Stimulated activated CD4-positive, alpha-beta T cell treated with anti-CD3 and anti-CD28 coated beads, Interleukin-12 subunit alpha, Interleukin-12 subunit beta, amount 100 ng/mL, for 48 hours (primary cell): ENCODE results near the gene CC2D1A.
"Not testable (repeated sequence)": the region's sequence is repeated elsewhere in the genome, so short reads cannot be mapped to it uniquely, and the experiment has no call there.

Source experiments
- DNase-seq, 3 donors: peaks; one replicate each; pipeline ENCODE4 v3.0.0-alpha.2; 2020; ENCODE audit warnings: low read depth in 2 of 3, low spot score in 1 of 3

CC2D1A gene

DNA sequence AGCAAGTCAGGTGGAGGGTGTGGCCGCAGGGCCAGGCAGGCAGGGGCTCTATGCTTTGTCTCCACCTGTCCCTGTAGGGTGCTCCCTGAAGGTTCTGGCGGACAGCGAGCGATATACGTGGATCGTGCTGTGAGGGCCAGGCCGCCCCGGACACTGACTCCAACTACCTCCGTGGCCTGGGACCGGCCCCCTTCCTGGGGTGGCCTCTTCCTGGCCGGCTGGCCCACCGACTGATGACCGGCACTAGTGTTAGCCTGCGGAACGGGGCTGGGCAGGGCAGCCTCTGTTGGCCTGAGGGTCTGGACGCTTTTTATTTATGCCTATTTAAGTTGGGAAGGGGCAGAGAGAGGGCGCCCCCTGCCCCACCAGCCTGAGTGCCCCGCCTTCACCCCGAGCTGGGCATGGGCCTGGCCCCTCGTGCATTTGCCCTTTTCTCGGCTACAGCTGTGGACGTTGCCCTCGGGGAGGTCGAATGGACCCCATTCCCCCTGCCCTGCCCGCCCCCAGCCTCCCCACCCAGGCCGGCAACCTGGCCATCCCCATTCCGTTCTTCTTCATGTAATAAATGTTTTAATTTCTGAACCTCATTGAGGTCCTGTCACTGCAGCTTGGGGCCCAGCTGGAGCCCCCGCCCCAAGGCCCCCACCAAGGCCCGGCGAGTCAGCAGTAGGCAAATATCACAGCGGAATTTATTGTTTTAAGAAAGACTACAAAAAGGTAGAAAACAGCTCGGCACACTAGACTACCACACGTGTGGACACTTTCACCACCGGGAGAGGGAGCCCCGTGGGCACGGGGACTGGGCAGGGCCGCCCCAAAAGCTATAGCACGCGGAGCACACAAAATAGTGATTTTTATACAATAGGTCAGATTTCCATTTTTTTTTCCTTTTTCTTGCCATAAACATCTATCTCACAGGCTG, 55.1 kb downstream of the CC2D1A start:
- DNase-seq: no peak

DNA sequence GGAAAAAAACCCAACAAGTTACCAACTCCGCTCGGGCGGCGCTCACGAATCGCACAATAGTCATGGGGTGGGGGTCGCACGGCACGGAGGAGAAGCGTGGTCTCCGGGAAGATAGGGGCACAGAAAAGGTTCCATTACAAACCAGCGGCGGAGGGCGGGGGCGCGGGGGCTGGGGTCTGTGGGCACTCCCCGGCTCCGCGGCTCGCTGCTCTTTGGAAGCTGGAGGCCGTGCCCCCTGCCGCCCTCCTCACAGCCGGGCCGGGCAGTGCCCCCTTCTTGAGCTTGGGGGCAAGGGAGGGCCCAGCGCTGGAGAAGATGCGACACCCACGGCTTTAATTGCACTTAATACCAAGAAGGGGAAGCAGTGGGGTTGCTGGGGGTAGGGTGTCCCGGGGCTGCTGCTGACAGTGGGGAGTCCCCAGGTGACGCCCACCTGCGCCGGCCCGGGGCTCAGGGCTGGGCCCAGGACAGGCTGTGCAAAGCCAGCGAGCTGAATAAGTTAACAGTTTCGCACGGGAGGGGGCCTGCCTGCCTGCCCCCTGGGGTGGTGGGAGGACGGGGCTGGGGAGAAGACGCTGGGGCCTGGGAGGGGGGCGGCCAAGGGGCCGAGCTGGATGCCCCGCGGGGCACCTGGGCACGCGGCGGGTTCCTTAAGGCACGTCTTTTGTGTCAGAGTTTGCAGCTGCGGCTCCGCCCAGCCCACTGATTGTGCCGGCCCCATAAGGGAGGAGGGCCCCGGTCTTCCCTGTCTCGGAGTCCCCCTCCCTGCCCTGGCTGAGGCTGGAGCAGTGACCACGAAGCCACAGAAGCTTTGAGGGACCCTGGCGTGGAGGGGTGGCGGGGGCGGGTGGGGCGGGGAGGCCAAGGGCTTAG, 56.1 kb downstream of the CC2D1A start:
- no peak for DNase-seq

DNA sequence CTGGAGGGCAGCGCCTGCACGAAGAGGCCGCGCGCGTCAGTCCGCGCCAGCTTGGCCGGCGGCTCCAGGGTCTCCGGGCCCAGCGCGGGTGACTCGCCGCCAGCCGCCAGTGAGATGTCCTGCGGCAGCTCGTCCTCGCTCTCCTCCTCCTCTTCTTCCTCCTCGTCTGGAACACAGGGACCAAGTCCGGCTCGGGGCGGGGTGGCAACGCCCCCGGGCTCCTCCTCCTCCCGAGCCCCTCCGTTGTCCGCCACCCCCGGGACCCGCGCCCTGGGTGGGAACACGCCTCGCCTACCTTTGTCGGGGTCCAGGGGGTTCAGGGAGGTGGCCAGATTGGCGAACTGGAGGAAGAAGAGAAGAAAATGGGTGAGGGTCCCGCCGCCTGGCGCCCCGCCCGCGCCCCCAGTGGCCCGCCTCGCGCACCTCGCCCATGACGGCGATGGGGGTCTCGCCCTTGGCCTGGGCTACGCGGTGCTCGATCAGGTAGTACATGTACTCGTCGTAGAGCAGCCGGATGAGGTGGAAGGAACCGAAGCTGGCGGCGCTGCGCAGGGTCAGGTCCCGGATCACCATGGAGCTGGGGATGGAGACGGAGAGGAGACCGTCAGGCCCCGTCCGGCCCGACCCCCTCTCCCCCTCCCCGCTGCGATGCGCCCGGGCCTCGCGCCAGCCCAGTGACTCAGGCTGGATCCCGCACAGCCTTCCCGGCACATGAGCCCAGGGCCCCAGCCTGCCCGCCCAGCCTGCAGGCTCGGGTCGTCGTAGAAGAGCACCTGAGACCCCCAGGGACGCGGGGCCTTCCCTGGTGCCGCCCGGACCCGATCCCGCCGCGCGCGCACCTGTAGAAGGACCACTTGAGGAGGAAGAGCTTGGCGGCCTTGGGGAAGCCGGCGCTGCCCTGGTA, 57.0 kb downstream of the CC2D1A start:
- DNase-seq: no peak

DNA sequence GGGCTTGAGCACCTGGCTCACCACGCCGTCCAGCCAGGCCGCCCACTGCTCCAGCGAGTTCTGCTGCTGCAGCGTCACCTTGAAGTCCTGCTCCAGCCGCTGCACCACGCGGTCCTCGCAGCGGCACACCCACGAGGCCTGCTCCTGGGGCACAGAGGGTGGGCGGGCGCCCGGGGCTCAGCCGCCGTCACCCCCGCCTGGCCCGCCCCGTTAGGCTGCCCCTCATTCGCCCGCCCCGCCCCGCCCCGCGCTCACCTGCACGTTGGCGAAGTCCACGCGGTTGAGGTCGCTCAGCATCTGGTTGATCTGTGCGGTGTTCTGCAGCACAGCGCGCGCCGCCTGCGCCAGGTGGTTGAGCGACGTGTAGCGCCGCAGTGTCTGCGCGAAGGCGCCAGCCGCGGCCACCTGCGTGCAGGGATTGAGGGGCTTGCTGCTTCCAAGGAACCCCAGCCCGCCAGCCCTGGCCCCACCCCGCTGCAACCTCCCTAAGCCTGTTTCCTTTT, 57.7 kb downstream of the CC2D1A start:
- DNase-seq: no peak

DNA sequence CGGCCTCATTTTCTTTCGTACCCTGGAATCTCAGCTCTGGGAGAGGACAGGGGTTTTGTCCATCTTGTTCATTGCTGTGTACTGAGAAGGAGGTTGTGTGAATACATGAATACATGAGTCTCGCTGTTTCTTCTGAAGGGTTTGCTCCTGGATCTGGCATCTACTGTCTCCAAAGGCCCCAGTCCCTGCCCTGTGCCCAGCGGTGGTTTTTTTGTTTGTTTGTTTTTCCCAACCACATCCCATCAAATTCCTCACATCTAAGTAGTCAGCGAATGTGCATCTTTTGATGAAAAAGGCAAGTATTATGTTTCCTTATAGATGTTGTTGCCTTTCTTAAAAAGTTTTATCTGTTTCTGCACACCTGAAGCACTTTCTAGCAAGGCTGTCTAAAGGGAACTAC, 58.8 kb downstream of the CC2D1A start:
- no peak for DNase-seq

DNA sequence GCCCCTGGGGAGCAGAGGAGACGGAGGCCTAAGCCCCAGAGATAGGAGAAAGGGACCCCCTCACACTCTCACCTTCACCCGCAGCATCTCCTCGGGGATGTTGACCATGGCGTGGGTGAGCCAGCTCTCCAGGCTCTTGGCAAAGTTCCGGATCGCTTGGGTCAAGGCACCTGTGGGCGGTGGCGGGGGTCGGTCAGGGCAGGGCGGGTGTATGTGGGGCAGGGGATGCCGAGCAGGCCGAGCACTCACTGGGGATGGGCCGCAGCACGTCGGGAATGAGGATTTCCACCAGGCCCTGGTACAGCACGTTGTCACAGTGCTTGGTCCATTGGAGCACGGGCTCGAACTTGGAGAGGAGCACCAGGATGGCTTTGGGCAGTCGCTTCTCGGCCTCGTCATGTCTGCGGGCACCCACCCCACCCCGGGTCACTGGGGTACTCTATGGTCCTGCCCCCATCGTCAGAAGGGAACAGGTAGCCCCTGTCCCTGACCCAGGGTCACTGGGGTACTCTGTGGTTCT, 59.4 kb downstream of the CC2D1A start:
- no peak for DNase-seq

DNA sequence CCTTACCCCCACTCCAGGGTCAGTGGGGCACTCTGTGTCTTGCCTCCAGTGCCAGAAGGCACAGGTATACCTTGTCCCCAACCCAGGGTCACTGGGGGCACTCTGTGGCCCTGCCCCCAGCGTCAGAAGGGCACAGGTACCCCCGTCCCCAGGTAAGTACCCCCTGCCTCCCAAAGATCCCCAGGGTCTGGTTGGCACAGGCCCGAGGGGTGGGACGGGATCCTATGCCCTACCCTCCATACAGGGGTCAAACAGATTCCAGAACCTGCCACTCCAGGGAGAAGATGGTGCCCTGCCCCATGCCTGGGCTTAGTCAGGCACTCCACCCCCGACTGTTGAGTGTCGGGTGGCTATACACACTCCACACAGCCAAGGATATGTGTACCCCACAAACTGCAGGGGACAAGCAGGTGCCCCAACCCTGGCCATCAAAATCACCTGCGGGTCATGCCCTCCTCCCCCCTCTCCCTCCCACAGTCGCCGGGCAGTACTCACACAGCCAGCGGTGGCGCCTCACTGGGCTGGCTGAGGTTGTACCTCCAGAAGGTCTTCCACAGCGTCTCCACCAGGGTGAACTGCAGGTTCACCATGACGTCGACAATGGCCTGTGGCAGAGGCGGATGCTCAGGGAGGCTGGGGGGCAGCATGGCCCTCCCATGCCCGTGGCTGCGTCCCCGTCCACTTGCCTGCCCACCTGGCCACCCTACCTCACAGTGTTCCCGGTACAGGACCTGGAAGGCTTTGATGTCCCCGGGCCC, 60.1 kb downstream of the CC2D1A start:
- DNase-seq: no peak

DNA sequence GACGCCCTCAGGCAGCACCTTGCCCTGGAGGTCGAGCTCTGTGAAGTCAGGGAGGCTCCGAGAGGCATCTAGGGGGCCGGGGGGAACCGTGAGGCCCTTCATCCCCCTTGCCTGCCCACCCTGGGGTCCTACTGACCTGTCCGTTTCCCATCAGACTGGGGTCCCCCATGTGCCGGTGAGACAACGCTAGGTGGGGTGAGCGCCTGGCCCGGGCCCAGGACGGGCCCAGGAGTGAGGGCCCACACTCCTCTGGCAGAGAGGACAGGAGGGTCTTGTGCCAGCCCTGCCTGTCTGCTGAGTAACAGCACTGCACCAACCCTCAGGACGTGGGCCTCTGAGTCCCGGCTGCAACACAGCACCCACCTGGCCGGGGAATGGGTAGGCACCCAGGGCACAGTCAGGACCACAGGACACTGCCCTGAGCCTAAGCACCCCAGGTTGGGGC, 60.7 kb downstream of the CC2D1A start:
- no peak for DNase-seq

DNA sequence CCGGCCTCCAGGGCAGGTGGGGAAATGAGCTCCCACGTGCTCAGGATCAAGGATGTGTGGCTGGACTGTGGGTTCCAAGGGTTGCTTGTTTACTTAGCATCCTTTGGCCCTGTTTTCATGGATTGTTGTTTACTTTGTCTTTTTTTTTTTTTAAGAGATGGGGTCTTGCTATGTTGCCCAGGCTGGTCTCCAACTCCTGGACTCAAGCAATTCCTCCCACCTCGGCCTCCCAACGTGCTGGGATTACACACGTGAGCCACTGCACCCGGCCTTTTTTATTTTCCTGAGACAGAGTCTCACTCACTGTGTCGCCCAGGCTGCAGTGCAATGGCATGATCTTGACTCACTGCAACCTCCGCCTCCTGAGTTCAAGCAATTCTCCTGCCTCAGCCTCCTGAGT, 61.2 kb downstream of the CC2D1A start:
- DNase-seq: not testable (repeated sequence)

DNA sequence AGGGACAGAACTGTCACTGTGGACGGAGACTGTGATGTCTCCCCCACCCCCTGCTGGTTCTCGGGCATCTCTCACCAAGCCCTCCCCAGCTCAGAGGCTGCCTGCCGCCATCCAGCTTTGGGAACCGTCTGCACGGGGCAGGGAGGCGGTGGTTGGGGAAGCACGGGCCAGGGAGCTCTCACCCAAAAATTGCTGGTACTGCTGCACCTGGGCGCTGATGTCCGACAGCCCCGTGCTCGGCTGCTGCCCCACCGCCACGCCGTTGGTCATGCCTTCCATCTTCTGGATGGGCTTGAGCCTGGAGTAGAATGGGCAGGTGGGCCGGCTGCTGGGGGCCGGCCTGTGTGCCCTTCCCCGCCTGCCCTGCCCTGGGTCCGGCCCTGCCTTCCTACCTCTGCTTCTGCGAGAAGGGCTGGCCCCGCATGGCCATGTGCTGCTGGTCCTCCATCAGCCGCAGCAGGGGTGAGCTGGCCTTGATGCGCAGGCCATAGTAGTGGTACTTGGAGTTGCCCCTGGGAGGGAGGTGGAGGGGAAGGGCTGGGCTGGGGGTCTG, 62.5 kb downstream of the CC2D1A start:
- no peak for DNase-seq

DNA sequence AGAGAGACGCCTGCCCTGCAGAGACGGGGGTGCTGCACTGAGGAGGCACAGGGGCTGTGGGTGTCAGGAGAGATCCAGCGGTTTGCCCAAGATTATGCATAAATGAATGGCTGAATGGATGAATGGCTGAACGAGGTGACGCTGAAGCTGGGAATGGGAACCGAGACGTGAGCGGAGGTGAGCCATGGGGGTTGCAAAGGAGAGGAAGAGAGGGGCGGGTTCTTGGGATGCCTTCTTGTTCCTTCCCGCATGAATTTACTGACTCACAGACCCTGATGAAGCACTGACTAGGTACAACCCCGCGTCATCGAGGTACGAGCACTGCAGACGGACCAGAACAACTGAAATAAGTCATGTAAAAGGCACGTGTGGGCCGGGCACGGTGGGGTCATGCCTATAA, 63.0 kb downstream of the CC2D1A start:
- no peak for DNase-seq

DNA sequence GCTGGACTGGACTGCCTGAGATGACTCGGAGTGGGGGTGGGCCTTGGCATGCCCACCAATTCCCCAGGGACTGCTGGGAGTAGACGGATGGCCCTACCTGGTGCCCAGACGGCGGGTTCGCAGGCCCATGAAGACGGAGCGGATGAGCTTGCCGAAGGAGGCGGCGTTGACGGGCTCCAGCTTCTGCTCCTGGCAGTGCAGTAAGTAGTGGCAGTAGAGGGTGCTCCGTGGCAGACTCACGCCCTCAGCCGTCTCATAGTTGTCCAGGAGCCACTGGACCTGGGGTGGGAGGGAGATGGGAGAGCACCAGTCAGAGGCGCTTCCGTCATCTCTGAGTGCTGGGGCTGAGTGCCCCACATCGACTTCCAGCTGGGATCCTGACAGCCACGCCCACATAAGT, 63.9 kb downstream of the CC2D1A start:
- no peak for DNase-seq

DNA sequence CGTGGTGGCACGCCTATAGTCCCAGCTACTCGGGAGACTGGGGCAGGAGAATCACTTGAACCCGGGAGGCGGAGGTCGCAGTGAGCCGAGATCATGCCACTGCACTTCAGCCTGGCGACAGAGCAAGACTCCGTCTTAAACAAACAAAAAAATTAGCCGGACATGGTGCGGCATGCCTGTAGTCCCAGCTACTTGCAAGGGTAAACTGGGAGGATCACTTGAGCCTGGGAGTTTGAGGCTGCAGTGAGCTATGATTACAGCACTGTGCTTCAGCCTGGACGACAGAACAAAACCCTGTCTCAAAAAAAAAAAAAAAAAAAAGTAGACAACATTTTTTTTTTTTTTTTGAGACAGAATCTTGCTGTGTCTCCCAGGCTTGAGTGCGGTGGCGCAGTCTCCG, 65.9 kb downstream of the CC2D1A start:
- DNase-seq: not testable (repeated sequence)

DNA sequence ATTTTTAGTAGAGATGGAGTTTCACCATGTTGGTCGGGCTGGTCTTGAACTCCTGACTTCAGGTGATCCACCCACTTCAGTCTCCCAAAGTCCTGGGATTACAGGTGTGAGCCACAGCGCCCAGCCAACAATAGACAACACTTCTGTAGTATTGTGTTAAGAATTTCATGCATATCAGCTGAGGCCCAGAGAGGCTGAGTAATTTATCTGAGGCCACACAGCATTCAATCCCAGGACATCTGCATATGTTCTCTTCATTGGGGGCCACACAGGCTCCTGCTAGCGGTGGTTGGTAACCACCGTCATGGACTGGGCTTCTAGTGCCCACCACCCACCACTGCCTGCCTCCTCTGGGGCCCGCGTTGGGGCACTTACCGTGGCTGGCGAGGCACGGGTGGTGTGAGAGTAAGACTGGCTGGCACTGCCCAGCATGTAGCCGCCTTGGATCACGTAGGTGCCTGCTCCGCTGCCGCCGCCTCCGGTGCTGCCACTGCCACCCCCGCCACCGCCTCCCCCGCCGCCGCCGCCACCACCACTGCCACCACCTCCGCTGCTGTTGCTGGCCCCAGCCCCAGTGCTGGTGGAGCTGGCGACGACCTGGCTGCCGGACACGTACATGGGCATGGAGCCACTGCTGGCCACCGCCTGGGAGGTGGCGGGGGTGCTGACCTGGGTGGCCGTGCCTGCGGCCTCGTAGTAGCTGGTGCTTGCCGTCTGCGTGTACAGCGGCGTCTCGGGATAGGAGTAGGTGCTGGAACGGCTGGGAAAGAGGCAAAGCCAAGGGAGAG, 66.6 kb downstream of the CC2D1A start:
- no peak for DNase-seq

DNA sequence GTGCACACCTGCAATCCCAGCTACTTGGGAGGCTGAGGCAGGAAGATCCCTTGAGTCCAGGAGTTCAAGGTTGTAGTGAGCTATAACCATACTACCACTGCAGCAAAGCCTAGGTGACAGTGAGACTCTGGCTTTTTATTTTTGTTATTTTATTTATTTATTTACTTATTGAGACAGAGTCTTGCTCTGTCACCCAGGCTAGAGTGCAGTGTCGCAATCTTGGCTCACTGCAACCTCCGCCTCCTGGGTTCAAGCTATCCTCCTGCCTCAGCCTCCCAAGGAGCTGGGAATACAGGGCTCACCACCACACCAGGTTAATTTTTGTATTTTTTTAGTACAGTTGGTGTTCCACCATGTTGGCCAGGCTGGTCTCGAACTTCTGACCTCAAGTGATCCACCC, 67.5 kb downstream of the CC2D1A start:
- not testable (repeated sequence) for DNase-seq

DNA sequence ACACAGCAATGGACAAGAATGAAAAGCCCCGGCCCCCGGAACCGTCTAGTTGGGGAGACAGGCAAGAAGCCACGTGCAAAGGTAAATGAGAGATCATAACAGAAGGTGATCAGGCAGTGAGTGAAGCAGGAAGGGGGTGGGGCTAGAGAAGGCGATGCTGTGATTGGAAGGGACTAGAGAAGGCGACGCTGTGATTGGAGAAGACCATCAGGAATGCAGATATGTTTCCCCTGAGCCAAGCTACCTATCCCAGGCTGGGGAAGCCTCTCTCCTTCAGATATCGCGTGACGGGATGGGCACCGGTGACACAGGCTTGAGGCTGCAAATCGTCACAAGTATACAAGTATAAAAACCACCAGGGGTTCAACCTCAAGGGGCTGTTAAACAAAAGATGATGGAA, 68.1 kb downstream of the CC2D1A start:
- peak in 1 of 3 donors; percentile 27 for DNase-seq

DNA sequence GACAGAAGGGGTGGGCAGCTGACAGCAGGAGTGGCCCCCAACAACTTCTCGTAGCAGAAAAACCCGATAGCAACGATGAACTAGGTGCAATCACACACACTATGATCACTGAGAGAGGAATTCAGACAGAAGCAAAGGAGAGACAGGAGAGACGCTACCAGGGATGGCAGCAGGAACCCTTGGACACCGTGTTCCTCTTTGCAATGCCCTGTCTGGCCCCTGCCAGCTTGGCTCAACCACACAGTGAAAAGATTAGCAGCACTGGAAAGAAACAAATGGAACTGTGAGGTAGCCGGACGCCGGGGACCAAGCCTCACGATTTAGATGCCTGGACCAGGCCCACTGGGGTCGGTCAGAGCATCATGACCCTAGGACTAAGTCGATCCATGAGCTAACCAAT, 69.9 kb downstream of the CC2D1A start:
- no peak for DNase-seq

DNA sequence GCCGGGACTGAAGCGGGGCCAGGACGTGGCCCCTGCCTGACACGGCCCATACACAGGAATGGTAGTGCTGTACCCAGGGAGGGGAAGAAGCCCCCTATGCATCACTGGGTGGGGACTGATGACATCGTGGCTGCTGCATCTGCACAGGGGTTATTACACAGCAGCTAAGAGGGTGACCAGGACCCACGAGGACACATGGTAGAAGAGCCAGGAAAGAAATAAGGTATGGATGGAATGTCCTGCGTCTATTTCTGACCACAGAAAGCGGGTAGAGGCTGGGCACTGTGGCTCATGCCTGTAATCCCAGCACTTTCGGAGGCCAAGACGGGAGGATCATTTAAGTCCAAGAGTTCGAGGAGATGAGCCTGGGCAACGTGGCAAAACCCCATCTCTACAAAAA, 70.4 kb downstream of the CC2D1A start:
- DNase-seq: no peak

DNA sequence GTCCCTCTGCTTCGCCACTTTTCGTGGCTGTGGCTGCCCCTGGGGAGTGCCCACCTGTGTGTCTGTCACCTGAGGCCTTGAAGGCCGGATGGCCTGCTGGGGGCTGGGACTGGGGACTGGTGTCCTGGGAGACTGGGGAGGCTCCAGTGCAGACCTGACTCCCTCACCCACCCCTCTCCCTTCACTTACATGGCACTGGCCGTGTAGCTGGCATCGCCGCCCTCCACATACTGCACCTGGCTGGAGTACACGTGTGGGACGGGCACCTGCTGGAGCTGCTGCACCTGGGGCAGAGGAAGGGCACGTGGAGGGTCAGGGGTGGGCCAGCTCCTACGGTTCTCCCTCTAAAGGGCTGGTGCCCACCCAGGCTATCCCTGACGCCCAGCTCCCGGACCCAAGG, 71.8 kb downstream of the CC2D1A start:
- no peak for DNase-seq
